Astrocyte (in vitro differentiated cells and primary cell): Measurements from ENCODE around the gene FLNC. TPM values are rescaled to one million over a fixed set of nuclear protein-coding genes. Genes with fewer than 3 reads are reported as not detected.

Experiments
- DNase-seq: peaks from one replicate; pipeline ENCODE4 v3.0.0-alpha.2; 2010; ENCODE audit warnings: low read depth
- FAIRE-seq: peaks from 2 replicates; lab custom pipeline; 2011; peaks lifted over from hg19 to GRCh38; lab: Jason Lieb, UNC
- H2AFZ ChIP-seq: 2 replicates; pipeline ENCODE4 v1.6.0; 2012; ENCODE audit warnings: low read depth, low read length, inconsistent platforms
- H3K27ac ChIP-seq: 2 replicates; pipeline ENCODE4 v1.5.1; 2011; ENCODE audit warnings: low read depth, low read length, inconsistent platforms
- H3K27me3 ChIP-seq: 2 replicates; pipeline ENCODE4 v1.6.0; 2011; ENCODE audit warnings: low read length, inconsistent platforms; ENCODE audit not compliant: insufficient read depth
- H3K36me3 ChIP-seq: 2 replicates; pipeline ENCODE4 v1.5.1; 2011; ENCODE audit warnings: low read length, inconsistent platforms; ENCODE audit not compliant: insufficient read depth
- H3K4me1 ChIP-seq: 2 replicates; pipeline ENCODE4 v1.5.1; 2011; ENCODE audit warnings: low read length, inconsistent platforms; ENCODE audit not compliant: insufficient read depth
- H3K4me2 ChIP-seq: 2 replicates; pipeline ENCODE4 v1.6.0; 2012; ENCODE audit warnings: low read length, inconsistent platforms
- H3K4me3 ChIP-seq: 2 replicates; pipeline ENCODE4 v1.5.1; 2011; ENCODE audit warnings: low read depth, mild to moderate bottlenecking, low read length, inconsistent platforms; ENCODE audit not compliant: insufficient read depth
- H3K79me2 ChIP-seq: 2 replicates; pipeline ENCODE4 v1.6.0; 2012; ENCODE audit warnings: mild to moderate bottlenecking, low read length, inconsistent platforms; ENCODE audit not compliant: insufficient read depth
- H3K9ac ChIP-seq: 2 replicates; pipeline ENCODE4 v1.6.0; 2012; ENCODE audit warnings: mild to moderate bottlenecking, low read length, inconsistent platforms
- H3K9me3 ChIP-seq: 2 replicates; pipeline ENCODE4 v1.5.1; 2012; ENCODE audit warnings: low read depth, mild to moderate bottlenecking, low read length, inconsistent platforms; ENCODE audit not compliant: insufficient read depth
- H4K20me1 ChIP-seq: 2 replicates; pipeline ENCODE4 v1.6.0; 2012; ENCODE audit warnings: low read length, inconsistent platforms; ENCODE audit not compliant: insufficient read depth
- H3K27ac Mint-ChIP-seq: one replicate; pipeline ENCODE4 v1.8.0; 2021; ENCODE audit warnings: mild to moderate bottlenecking, mixed read lengths; ENCODE audit not compliant: unreplicated experiment
- H3K27me3 Mint-ChIP-seq: one replicate; pipeline ENCODE4 v1.8.0; 2021; ENCODE audit warnings: low read depth, mixed read lengths; ENCODE audit not compliant: unreplicated experiment
- H3K36me3 Mint-ChIP-seq: one replicate; pipeline ENCODE4 v1.8.0; 2021; ENCODE audit warnings: low read depth, mixed read lengths; ENCODE audit not compliant: unreplicated experiment
- H3K4me1 Mint-ChIP-seq: one replicate; pipeline ENCODE4 v1.8.0; 2021; ENCODE audit warnings: low read depth, mixed read lengths; ENCODE audit not compliant: unreplicated experiment
- H3K4me3 Mint-ChIP-seq: one replicate; pipeline ENCODE4 v1.8.0; 2021; ENCODE audit warnings: mild to moderate bottlenecking, moderate library complexity, mixed read lengths; ENCODE audit not compliant: unreplicated experiment
- H3K9me3 Mint-ChIP-seq: one replicate; pipeline ENCODE4 v1.8.0; 2021; ENCODE audit warnings: mild to moderate bottlenecking, mixed read lengths; ENCODE audit not compliant: unreplicated experiment
- EZH2 ChIP-seq: IDR thresholded peaks from 2 replicates; pipeline ENCODE4 v1.6.1; 2012; ENCODE audit warnings: mild to moderate bottlenecking, low read length, inconsistent platforms; ENCODE audit not compliant: insufficient read depth
- total RNA-seq: library from RNA; stranded (reverse); gene quantifications from 2 replicates; pipeline ENCODE4 v1.2.1, GENCODE V29; 2021
- TF ChIP-seq, protein P1 (sequence below): IDR thresholded peaks from 2 replicates; pipeline ENCODE4 v1.5.1; 2011; ENCODE audit warnings: low read depth, mild to moderate bottlenecking, inconsistent platforms, low read length, moderate library complexity; ENCODE audit not compliant: insufficient read depth

The FLNC gene
- total RNA-seq, 1 donor from 2014 or later, result 364 TPM

DNA sequence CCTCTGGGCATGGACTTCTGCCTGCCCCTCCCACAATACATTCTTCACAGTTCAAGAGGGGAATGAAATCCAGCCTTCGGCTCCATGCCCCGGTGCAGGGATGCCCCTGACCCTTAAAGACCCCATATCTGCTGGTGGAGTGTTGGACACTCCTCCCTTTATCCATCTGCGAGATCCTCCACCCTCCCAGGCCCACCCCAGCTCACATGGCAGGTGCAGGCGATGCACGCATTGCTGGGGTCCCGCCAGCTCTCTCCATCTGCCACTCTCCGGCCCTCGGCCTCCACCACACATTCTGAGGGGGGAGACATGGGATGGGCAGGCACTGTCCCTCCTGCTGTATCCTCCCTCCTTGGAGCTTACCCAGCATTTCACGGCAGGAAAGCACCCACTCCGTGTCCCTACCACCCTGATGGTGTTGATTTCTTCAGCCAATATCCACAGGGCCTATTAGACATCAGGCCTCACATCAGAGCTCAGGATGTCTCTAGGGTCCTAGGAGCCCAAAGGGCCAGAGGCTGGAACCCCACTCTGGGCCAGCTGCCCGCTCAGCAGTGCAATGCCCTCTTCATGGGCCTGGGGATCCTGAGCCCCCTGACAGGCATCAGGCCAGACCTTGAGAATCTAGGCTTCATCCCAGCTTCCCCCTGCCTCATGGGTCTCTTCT is 50.7 kb downstream of the FLNC start:
- H3K27ac ChIP-seq, result no peak overlapping the region
- no peak overlapping the region for H2AFZ ChIP-seq
- Mint-ChIP-seq H3K27ac (no peak overlapping the region), H3K9me3 (no peaks in the 10 kb centered on the region), H3K4me1 (no peaks in the 10 kb centered on the region), H3K36me3 (no peaks in the 10 kb centered on the region), H3K27me3 (peaks cover 45% of the 10 kb centered on the region), H3K4me3 (no peak overlapping the region)
- FAIRE-seq (no peak), DNase-seq (no peak)
- no peaks in the 10 kb centered on the region for H4K20me1 ChIP-seq
- no peak for TF ChIP-seq EZH2
- TF ChIP-seq, protein P1, sequence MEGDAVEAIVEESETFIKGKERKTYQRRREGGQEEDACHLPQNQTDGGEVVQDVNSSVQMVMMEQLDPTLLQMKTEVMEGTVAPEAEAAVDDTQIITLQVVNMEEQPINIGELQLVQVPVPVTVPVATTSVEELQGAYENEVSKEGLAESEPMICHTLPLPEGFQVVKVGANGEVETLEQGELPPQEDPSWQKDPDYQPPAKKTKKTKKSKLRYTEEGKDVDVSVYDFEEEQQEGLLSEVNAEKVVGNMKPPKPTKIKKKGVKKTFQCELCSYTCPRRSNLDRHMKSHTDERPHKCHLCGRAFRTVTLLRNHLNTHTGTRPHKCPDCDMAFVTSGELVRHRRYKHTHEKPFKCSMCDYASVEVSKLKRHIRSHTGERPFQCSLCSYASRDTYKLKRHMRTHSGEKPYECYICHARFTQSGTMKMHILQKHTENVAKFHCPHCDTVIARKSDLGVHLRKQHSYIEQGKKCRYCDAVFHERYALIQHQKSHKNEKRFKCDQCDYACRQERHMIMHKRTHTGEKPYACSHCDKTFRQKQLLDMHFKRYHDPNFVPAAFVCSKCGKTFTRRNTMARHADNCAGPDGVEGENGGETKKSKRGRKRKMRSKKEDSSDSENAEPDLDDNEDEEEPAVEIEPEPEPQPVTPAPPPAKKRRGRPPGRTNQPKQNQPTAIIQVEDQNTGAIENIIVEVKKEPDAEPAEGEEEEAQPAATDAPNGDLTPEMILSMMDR, result no peak
- no peak overlapping the region for H3K9ac ChIP-seq
- H3K27me3 ChIP-seq, result peaks cover 4% of the 10 kb centered on the region
- no peak overlapping the region for H3K4me2 ChIP-seq
- no peak overlapping the region for H3K4me3 ChIP-seq
- no peaks in the 10 kb centered on the region for H3K4me1 ChIP-seq
- no peaks in the 10 kb centered on the region for H3K79me2 ChIP-seq
- no peaks in the 10 kb centered on the region for H3K36me3 ChIP-seq
- no peaks in the 10 kb centered on the region for H3K9me3 ChIP-seq

DNA sequence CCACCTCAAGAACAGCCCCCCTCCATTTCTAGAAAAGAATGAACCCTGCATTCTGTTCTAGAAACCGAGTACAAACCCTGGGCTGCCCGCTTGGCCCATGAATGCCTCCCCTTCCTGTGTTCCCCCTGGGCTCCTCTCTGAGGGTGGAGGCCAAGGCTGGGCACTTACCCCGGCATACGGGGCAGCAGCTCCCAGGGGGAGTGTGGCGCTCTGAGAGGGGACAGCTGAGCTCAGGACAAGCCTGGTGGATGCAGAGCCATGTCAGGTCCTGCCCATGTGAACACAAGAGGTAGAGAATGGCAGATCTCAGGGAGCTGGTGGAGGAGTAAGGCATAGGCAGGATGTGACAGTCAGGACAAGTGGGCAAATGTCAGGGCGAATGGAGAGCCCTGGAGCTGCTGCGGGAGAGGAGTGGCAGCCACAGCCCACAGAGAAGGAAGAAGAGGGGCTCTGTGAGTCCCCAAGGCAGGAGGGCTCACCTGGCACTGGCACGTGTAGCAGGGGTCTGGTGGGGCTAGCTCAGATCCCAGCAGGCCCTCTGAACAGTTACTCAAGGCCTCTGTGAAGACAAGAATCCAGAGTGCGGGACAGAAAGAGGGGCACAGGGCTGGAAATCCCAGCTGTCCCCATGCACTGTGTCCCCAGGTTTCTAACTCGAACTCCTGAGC is 51.4 kb downstream of the FLNC start:
- Histone ChIP-seq H3K36me3 (no peaks in the 10 kb centered on the region), H3K9me3 (no peaks in the 10 kb centered on the region), H3K4me3 (no peak overlapping the region), H2AFZ (no peak overlapping the region), H4K20me1 (no peaks in the 10 kb centered on the region), H3K4me1 (no peaks in the 10 kb centered on the region), H3K27me3 (peaks cover 4% of the 10 kb centered on the region), H3K27ac (no peak overlapping the region), H3K9ac (no peak overlapping the region), H3K79me2 (no peaks in the 10 kb centered on the region), H3K4me2 (no peak overlapping the region)
- Mint-ChIP-seq H3K27me3 (peaks cover 43% of the 10 kb centered on the region), H3K27ac (no peak overlapping the region), H3K4me3 (no peak overlapping the region), H3K4me1 (no peaks in the 10 kb centered on the region), H3K9me3 (no peaks in the 10 kb centered on the region), H3K36me3 (no peaks in the 10 kb centered on the region)
- FAIRE-seq (no peak), DNase-seq (no peak)
- TF ChIP-seq, protein P1, result no peak
- TF ChIP-seq EZH2, result no peak

DNA sequence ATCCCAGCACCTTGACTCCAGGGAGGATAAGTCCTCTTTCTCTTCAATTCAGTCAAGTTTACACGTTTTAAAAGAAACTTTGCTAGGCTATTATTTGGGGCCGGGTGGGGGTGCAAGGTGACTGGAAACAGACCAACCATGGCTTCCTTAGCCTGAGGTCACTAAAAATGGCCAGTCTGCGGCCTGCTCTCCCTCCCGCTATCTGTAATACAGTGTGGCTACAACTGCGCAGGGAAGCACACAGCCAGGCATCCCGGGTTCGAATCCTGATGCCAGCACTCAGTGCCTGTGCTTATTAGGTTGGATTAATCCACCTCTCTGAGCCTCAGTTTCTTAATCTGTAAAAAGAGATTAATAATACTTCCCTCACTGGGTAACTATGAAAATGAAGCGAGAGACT is 51.9 kb downstream of the FLNC start:
- Histone ChIP-seq H3K4me2 (no peak overlapping the region), H4K20me1 (no peaks in the 10 kb centered on the region), H3K36me3 (no peaks in the 10 kb centered on the region), H3K79me2 (no peaks in the 10 kb centered on the region), H3K4me1 (no peaks in the 10 kb centered on the region), H3K27me3 (peaks cover 4% of the 10 kb centered on the region), H3K9ac (no peak overlapping the region), H3K9me3 (no peaks in the 10 kb centered on the region), H2AFZ (no peak overlapping the region), H3K27ac (no peak overlapping the region), H3K4me3 (no peak overlapping the region)
- Mint-ChIP-seq H3K27ac (no peak overlapping the region), H3K27me3 (peaks cover 43% of the 10 kb centered on the region), H3K4me3 (no peak overlapping the region), H3K4me1 (no peaks in the 10 kb centered on the region), H3K9me3 (no peaks in the 10 kb centered on the region), H3K36me3 (no peaks in the 10 kb centered on the region)
- DNase-seq, result no peak
- TF ChIP-seq, protein P1, result no peak
- no peak for TF ChIP-seq EZH2
- no peak for FAIRE-seq
